COR-L47 (cell line): Measurements from ENCODE around the gene VOPP1.
A peak's percentile ranks its signal among the peaks of the same experiment; 100 is the strongest.
"Not testable (repeated sequence)": the region's sequence is repeated elsewhere in the genome, so short reads cannot be mapped to it uniquely, and the experiment has no call there.

Source experiments
- DNase-seq: peaks from one replicate; lab custom pipeline; 2025; lab: John Stamatoyannopoulos, UW

VOPP1 gene

GRCh38 chr7:55488216-55488615, 84.1 kb downstream of the VOPP1 start:
- DNase-seq: no peak

GRCh38 chr7:55486991-55487390, 85.3 kb downstream of the VOPP1 start:
- DNase-seq: no peak

- no peak for DNase-seq
Measured at GRCh38 chr7:55486192-55486590, 86.1 kb downstream of the VOPP1 start.

GRCh38 chr7:55485501-55486191, 86.7 kb downstream of the VOPP1 start:
- no peak for DNase-seq

- DNase-seq: peak; percentile 69
Measured at GRCh38 chr7:55484834-55485233, 87.5 kb downstream of the VOPP1 start.

- DNase-seq: no peak
Measured at GRCh38 chr7:55484241-55484640, 88.1 kb downstream of the VOPP1 start.

GRCh38 chr7:55483046-55483445, 89.3 kb downstream of the VOPP1 start:
- DNase-seq: no peak

- no peak for DNase-seq
Measured at GRCh38 chr7:55481155-55481554, 91.1 kb downstream of the VOPP1 start.

GRCh38 chr7:55478700-55479099, 93.6 kb downstream of the VOPP1 start:
- DNase-seq: no peak

- no peak for DNase-seq
Measured at GRCh38 chr7:55477781-55478374, 94.4 kb downstream of the VOPP1 start.

- no peak for DNase-seq
Measured at GRCh38 chr7:55476852-55477780, 95.2 kb downstream of the VOPP1 start.

GRCh38 chr7:55475855-55476803, 96.2 kb downstream of the VOPP1 start:
- peak; percentile 82 for DNase-seq

- no peak for DNase-seq
Measured at GRCh38 chr7:55474944-55475854, 97.1 kb downstream of the VOPP1 start.

- DNase-seq: no peak
Measured at GRCh38 chr7:55473932-55474331, 98.4 kb downstream of the VOPP1 start.

- DNase-seq: no peak
Measured at GRCh38 chr7:55472928-55473725, 99.2 kb downstream of the VOPP1 start.

- not testable (repeated sequence) for DNase-seq
Measured at GRCh38 chr7:55472406-55472805, 99.9 kb downstream of the VOPP1 start.

- not testable (repeated sequence) for DNase-seq
Measured at GRCh38 chr7:55471594-55471993, 100.7 kb downstream of the VOPP1 start.

GRCh38 chr7:55470261-55470660, 102.0 kb downstream of the VOPP1 start:
- no peak for DNase-seq

GRCh38 chr7:55469721-55470120, 102.6 kb downstream of the VOPP1 start:
- no peak for DNase-seq

- DNase-seq: no peak
Measured at GRCh38 chr7:55469271-55469681, 103.0 kb downstream of the VOPP1 start.
